GM18508 (cell line): ENCODE results near the gene TERB1.

Experiments
- ATAC-seq: cut with Tn5 transposase; IDR thresholded peaks from one replicate; pipeline ENCODE4 v1.9.1; 2021; ENCODE audit warnings: moderate number of reproducible peaks; ENCODE audit not compliant: insufficient read depth, unreplicated experiment

Gene TERB1, protein sequence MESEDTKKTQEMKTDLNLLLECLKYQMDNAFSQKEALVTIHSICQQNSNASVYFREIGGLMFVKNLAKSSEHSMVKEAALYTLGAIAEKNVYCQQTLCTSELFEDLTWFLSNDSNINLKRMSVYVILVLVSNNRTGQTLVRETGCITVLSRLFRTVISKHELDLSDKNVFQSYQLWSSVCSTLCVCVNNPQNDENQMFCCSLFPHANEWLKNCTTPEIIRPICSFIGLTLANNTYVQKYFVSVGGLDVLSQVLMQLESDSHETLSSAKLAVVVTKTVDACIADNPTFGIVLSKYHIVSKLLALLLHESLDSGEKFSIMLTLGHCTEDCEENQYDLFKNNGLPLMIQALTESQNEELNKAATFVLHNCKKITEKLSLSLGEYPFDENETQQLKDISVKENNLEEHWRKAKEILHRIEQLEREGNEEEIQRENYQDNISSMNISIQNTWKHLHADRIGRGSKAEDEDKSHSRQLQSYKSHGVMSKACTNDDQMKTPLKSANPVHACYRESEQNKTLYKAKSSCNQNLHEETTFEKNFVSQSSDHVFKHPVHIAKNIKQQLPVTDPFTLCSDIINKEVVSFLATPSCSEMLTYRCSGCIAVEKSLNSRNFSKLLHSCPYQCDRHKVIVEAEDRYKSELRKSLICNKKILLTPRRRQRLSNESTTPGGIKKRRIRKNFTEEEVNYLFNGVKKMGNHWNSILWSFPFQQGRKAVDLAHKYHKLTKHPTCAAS

GRCh38 chr16:66801320-66802105 lies at the start of gene TERB1:
TERB1 (minus strand) TSS chr16:66801584; CDS start chr16:66796798, 4,786 bp downstream.
- ATAC-seq: no peak

GRCh38 chr16:66850115-66850815 lies 48.9 kb upstream of the TERB1 start:
- ATAC-seq: no peak

GRCh38 chr16:66849549-66849948 lies 48.2 kb upstream of the TERB1 start:
- ATAC-seq: no peak

DNA sequence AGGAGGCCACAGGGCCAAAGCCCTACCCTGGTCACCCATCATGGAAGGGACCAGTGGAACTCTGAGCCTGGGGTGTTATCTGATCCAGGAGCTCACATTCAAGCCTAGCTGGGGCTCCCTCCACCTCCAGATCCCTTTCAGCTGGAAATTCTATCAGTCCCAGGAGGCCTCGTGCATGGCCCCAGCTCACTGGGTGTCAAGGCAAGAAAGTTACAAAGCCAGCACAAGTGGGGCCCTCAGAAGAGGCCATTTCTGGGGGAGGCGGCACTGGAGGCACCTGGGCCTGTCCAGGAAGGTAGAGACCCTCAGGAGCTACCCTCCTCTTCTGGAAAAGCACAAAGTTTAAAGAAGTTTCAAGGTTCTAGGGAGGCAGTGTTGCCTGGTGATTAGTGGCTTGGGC lies 47.6 kb upstream of the TERB1 start:
- no peak for ATAC-seq

DNA sequence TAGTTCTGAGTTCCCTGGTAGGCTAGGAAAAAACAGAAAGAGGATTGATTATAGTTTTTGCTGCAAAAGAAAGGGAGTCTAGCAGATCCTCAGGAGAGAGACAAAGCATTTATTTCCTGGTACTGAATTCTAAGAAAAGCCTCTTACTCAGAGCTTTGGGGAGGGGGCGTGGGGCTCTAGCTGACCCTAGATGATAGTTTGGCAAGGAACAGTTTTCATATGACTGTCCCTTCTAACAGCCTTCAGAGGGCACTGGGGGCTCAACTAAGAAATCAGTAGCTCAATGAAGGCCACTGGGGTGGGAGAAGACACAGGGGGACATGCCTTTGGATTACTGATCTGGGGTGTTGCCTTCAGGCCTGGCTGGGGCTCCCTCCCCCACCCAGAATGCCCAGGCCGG lies 46.8 kb upstream of the TERB1 start:
- ATAC-seq: no peak

GRCh38 chr16:66847533-66848067 lies 46.2 kb upstream of the TERB1 start:
- no peak for ATAC-seq

DNA sequence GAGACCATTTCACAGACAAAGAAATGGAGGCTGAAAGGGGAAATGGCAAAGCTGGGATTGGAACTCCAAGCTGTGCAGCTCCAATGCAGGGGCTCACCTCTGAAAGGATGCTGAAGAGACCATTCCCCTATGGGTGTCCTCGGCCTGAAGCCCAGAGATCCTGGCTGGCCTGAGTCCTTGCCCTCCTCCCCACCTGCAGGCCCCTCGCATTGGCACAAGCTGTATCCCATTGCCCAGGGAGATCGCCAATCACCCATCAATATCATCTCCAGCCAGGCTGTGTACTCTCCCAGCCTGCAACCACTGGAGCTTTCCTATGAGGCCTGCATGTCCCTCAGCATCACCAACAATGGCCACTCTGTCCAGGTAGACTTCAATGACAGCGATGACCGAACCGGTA lies 45.4 kb upstream of the TERB1 start:
- ATAC-seq: no peak

DNA sequence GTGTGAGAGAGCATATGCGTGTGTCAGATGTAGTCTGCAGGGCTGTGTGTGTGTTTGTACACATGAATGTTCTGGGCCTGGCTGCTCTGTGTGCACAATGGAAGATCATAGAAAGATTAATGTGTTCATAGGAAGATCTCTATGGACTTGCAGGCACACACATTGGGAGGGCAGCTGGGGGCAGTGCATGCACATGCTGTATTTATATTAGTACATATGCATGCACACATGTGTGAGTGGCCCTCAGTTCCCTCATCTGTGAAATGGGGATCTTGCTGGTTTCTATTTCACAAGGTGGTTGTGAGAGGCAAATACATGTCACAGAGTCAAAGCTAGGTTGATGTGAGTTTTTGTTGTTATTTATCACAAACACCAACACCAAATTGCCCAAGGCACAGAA lies 44.9 kb upstream of the TERB1 start:
- no peak for ATAC-seq

GRCh38 chr16:66845791-66846221 lies 44.4 kb upstream of the TERB1 start:
- no peak for ATAC-seq

DNA sequence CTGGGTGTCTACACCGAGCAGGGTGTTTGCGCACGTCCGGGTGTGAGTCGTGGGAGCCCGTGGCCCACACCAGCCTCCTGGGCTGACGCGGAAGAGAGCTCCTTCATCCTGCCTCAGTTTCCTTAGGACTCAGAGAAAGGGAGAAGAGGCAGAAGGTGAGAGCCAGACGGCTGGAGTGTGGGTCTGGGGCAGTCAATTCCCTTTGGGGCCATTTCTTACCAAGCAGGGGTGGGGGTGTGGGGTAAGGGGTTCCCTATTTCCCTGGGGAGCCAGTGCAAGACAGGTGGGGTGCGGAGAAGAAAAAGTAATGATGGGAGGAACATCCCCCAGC lies 43.7 kb upstream of the TERB1 start:
- no peak for ATAC-seq

DNA sequence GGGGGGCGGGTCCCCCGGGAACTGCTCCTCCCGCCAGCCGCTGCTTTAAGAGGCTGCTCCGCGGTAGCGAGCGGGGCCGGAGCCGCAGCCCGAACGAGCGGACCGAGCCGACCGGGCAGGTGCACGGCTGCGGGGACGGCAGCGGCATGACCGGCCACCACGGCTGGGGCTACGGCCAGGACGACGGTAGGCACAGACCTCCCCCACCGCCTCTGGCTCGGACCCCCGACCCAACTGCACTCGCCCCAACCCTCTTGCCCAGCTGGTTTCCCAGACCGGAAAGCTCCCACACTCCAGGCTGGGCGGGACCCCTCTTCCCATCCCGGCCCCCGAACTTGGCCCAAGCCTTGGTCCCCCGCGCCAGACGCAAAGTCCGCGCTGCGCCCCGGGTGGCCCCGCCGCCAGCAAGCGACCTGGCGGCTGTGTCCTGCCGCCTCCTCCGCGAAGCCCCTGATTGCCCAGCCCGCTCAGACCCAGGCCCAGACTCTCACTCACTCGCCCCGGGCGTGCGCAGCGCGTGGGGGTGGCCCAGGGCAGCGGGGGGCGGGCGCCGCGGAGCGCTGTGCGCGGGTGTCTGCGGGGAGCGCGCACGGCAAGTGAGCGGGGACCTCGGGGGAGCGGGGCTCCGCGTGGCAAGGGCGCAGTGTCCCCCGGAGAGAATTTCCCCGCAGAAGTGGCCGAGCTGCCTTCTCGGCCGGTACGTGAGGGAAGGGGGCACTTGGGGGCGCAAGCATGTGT lies 43.1 kb upstream of the TERB1 start, which contains the start of gene CA7:
TSS of gene CA7 (plus strand) at position 73 of the 738 bp plus-strand sequence. CDS start at position 147, 74 bp downstream.
- no peak for ATAC-seq

GRCh38 chr16:66844009-66844341 lies 42.6 kb upstream of the TERB1 start:
- ATAC-seq: no peak

DNA sequence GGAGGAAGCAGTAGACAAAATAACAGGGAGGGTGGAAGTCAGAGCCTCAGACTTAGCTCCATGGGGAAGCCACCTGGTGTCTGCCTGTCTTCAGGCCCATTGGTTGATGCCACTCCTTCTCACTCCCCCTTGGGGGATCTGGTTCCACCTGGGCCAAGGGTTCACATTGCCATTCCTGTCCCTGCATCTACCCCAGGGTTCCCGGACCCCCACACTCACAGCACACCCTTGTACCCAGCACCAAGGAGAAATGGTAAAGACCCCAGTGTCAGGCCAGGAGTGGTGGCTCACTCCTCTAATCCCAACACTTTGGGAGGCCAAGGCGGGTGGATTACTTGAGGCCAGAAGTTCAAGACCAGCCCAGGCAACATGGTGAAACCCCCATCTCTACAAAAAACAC lies 41.8 kb upstream of the TERB1 start:
- ATAC-seq: no peak

DNA sequence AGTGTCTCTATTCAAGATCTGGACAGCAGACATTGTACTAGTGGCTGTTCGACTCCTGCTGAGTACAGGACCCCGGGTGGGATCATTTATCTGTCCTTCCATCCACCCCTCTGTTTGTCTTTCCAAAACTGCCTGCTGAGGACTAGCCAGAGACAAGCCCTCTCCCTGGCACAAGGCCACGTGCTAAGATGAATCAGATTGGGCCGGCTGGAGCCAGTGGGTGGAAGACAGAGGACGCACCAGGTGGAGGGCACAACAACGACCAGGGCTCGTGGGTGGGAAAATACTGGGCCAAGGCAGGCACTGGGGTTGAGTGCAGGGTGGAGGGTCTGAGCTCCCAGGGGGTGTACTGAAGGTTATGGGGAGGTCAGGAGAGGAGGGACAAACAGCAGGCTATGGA lies 41.4 kb upstream of the TERB1 start:
- no peak for ATAC-seq

DNA sequence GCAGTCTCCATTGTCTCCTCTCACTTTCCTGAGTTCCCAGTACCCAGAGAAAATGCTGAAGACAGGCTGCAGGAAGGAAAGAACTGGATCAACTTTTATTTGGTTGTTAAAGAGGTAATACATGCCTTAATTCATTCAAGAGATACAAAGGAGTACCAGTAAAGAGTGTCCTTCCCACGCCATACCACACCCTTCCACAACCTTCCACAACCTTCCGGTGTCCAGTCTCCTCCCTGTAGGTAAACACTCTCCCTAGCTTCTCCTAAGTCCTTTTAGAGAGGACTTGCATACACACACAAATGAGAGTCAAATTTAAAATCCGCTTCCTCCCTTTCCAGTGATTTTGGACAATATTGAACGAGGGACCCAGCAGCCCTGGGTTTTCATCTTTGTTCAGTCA lies 40.0 kb upstream of the TERB1 start:
- ATAC-seq: no peak

- ATAC-seq: no peak
Observed at GRCh38 chr16:66840883-66841282, 39.5 kb upstream of the TERB1 start.

DNA sequence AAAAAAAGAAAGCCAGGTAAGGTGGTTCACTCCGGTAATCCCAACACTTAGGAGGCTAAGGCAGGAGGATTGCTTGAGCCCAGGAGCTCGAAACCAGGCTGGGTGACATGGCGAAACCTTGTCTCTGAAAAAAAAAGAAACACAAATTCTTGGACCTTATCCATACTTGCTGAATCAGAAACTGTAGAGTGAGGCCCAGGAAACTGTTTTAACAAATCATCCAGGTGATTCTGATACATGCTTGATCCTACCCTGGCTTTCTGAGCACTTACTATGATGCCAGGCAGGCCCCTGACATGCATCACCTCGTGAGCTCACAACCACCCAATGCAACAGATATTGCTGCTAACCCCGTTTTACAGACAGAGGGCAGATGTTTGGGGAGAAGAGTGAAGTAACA lies 33.4 kb upstream of the TERB1 start:
- ATAC-seq: no peak

GRCh38 chr16:66832661-66833305 lies 31.4 kb upstream of the TERB1 start:
- ATAC-seq: no peak

DNA sequence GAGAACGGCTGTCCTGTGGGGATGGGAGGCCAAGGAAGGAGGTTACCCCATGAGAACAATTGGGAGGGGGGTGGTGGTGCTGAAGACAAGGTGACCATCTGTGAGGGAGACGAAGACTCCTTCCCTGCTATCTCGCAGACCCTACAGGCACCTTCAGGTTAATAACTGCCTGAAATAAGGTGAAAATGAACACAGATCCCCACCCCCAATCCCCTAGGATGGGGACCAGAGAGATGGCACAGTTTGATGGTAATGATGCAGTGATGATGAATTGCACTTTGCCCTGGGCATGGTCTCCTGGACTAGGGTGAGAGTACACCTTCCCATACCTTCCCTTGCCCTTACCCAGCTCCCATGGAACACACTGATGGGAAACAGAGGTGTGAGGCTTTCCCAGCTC lies 30.8 kb upstream of the TERB1 start:
- ATAC-seq: no peak
